ENCODE measurements around the gene SUSD5.
A peak's percentile ranks its signal among the peaks of the same experiment; 100 is the strongest.
"Not testable (repeated sequence)": the region's sequence is repeated elsewhere in the genome, so short reads cannot be mapped to it uniquely, and the experiment has no call there.

SUSD5 gene

GRCh38 chr3:33146791-33147445 lies 71.7 kb downstream of the SUSD5 start:
- DNase-seq, result no peak

DNA sequence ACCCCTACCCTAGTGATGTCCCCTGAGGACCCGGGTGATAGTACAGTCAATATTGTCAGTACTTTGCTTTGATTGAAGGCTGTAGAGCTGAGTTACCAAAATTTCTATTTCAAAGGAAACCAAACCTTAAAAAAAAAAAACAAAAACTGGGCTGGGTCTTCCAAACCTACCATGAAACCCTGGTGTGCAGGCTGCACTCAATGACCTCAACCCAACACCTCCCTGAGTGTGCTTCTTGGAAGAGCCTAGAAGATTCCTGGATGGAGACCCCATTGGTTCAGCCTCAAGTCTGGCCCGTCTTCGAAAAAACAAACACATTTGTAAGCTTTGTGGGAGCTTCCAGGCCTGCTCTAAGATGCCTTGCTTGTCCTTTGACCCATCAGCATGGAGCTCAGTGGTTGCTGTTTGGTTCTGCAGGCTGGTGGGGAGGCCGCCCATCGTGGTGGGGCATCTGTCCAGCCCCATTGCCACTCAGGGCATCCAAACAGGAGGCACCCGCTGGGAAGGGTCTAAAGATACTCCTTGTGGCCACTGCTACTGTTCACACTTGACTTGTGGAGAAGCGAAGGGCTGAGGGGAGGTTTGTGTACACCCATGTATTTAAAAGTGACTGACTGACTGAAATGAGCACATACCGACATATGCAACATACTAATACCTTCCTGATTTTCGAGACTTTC lies 72.6 kb downstream of the SUSD5 start:
- DNase-seq, result no peak

DNA sequence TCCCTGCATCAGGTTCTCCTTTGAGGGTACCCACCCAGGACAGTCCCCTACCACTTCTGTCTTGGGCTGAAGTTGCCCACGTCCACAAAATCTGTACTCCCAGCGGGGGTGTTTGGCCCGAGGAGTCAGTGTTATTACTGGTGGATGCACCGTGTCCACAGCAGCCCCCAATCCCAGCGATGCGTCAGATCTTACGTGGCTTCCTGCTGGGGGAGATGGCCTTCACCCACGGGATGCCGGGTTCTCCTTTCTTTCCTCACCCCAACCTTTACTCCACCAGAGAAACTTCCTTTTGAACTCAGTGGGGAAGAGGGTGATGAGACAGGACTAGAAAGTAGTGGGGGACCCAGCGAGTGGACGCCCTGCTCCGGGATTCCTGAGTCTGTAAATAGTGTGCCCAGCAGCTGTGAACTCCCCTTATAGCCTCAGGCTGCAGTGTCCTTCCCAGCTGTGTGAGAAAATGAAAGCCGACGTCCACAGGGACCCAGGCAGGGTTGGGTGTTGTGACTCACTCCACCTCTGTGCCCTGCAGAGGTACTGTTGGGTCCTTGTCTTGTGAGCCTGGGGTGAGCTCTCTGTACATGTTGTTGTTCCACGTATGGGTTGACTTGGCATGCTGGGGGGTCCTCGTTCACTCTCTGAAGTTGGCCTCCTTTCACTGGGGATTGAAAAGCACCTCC lies 73.2 kb downstream of the SUSD5 start:
- DNase-seq, result peak; percentile 38

DNA sequence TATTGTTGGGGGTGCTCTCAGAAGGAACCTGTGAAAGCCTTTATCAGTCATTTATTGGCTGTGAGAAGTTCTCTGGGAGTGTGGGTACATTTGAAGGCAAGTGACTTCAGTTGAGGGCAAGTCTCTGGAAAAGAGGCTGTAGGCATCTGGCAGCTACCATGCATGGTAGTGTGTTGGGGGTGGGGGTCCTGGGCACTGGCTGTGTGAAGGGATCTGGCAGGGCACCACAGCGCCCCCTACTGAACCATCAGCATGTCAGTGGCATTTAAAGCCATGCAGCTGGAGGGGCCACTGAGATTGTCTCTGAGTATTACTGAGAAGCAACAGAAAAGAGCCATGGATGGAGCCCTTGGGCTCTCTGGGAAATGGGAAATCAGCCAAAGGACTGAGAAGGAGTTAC lies 74.2 kb downstream of the SUSD5 start:
- DNase-seq, result no peak

DNA sequence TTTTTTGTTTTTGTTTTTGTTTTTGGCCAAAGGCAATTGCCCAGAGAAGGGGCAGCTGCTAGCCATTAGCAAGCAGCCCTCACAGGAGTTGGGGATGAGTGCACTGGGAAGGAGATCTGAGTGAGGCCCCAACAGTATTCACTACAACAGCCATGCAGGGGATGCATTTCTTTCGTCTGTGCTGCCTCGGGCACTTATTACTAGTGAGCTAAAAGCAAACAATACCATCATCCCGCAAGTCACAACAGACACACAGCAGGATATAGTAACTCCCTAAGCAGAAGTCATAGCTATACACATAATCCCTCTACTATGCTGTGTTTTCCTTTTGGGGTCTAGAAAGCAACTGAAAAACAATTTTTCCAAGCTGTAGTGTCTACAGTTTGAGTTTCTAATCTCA lies 77.6 kb downstream of the SUSD5 start:
- no peak for DNase-seq

GRCh38 chr3:33139996-33140395 lies 78.6 kb downstream of the SUSD5 start:
- DNase-seq, result no peak

GRCh38 chr3:33139006-33139623 lies 79.5 kb downstream of the SUSD5 start:
- DNase-seq, result not testable (repeated sequence)

DNA sequence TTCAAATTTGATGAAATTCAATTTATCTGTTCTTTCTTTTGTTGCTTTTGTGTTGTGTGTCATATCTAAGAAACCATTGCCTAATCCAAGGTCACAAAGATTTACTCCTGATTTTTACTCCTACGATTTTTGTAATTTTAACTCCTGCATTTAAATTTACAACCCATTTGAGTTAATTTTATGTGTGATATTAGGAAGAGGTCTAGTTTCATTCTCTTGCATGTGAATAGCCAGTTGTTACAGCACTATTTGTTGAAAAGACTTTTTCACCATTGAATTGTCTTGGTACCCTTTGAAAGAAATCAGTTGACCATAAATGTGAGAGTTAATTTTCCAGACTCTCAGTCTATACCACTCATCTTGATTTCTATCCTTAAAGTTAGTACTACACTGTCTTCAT lies 80.9 kb downstream of the SUSD5 start:
- no peak for DNase-seq

DNA sequence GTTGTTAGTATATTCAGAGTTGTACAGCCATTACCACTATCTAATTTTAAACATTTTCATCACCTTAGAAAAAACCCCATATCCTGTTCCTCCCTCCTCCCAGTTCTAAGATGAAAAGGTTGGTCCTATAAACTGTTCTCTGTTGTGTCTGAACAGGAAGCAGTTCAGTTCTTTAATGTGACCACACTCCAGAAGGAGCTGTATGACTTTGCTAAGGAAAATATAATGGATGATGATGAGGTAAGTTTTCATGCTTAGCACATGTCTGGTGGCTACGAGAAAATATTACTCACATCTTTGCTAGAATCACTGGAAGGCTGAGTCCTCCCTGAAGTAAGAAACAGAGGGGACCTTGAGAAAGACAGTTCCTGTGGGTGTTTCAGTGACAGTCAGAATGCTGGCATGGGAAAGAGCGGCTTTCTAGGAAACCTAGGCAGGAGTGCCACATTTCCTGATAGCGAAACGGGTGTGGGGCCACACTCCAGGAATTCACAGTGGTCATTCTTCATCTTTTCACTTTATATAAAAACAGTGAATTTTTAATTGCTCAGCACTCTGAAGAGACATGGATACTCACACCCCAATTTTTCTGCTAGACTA lies 84.5 kb downstream of the SUSD5 start:
- peak; percentile 49 for DNase-seq

DNA sequence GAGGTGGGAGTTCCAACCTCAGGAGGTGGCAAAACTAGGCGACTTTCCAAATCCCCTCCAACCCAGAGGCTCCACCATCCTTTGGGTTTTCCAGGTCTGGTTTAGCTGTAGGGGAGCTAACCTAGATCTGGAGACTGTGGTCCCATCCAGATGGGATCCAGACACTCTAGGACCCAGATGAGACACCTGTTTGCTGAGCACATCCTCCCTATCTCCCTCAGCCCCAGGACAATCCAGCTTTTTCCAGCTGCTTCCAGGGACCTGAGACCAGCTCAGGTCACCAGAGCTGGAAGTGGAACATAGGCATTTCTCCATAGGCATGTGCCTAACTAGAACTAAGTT lies 86.6 kb downstream of the SUSD5 start:
- no peak for DNase-seq

DNA sequence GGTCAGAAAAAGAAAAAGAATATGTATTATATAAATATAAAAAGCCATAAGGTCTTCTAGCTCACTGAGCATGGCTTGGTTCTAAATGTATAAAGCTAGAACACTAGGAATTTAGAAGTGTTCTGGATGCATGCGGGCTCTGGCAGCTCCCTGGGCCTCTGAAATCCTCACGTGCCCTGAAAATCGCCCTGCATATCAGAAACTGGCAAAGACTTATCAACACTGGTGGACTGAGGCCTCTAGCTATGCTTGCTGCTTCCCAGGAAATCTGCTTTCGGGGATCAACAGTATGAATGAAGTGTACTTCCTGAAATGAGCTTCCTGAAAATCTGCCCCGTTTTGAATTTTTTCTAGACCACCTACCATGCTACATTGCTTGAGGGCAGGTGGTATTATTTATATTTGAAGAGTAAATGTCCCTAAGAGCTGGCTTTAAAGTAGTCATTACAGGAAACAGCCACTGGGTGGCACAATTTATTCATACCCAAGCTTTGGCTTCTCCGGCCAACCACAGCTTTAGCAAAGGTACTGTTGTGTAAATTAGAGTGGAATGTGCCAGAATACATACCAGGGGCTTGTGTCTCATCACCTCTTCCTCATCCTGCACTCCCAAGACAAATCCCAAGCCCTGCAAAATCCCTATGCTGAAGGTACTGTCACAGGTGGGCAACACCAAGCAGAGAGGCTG lies 87.1 kb downstream of the SUSD5 start:
- DNase-seq, result peak; percentile 64

DNA sequence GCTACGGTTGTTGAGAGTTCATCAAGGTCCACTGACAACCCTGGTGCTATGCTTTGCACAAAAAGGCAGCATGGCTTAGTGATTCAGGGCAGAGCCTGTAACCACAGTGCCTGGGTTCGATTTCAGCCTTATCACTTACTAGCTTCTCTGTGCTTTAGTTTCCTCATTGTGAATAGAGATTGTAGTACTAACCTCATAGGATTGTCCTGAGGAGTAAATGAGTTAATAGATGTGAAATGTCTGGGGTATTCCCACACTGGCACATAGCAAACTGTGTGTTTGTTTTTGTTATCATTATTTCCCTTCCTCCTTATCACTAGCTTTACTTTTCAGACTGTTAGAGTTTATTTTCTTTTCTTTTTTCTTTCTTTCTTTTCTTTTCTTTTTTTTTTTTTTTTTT lies 88.5 kb downstream of the SUSD5 start:
- DNase-seq, result no peak

- no peak for DNase-seq
Measured at GRCh38 chr3:33128706-33129105, 89.9 kb downstream of the SUSD5 start.

GRCh38 chr3:33125840-33126239 lies 92.8 kb downstream of the SUSD5 start:
- DNase-seq, result no peak

DNA sequence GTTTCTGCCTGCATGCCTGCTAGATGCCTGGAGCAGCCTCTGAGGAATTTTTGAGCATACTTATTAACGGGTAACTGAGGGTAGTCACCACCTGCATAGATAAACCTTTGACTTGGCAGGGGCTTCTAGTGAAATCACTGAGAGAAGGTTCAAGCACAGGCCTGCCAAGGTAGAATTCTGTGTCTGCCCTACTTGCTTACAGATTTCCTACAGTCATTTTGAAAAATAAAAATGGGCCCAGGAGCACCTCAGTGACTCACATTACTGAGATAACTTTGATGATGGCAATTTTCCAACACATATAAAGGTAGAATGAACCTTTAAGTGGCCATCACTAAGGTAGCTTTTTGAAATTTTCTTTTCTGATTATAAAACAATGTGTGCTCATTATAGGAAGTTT lies 94.0 kb downstream of the SUSD5 start:
- DNase-seq, result no peak

DNA sequence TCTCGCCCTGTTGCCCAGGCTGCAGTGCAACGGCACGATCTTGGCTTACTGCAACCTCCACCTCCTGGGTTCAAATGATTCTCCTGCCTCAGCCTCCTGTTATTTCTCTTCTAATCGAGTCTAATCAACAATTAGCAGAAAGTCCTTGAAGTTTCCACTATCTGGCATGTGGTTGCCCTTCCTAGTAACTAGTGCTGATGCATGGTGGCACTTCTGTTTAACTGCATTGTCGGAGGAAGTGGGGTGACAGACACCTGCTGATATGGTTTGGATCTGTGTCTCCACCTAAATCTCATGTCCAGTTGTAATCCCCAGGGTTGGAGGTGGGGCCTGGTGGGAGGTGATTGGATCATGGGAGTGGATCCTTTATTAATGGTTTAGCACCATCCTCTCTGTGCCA lies 95.6 kb downstream of the SUSD5 start:
- DNase-seq, result no peak

GRCh38 chr3:33119891-33120290 lies 98.7 kb downstream of the SUSD5 start:
- DNase-seq, result no peak

DNA sequence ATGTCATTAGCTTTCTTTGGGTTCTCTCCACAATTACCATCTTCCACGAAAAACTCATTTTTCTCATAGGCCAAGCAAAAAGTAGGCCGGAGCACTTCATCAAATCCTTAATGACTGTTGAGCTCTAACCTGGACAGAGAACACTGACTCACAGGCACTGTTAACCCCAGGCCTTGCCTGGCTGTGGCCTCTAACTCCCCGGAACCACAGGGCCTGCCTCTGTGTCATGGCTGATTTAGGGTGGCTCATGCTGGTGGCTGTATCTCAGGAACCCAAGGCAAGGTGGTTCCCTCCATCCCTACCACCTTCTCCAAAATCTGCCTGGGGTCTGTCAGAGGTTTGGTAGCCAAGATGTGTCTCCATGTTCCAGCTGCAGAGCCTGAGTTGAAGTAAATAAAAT lies 101.1 kb downstream of the SUSD5 start:
- no peak for DNase-seq

DNA sequence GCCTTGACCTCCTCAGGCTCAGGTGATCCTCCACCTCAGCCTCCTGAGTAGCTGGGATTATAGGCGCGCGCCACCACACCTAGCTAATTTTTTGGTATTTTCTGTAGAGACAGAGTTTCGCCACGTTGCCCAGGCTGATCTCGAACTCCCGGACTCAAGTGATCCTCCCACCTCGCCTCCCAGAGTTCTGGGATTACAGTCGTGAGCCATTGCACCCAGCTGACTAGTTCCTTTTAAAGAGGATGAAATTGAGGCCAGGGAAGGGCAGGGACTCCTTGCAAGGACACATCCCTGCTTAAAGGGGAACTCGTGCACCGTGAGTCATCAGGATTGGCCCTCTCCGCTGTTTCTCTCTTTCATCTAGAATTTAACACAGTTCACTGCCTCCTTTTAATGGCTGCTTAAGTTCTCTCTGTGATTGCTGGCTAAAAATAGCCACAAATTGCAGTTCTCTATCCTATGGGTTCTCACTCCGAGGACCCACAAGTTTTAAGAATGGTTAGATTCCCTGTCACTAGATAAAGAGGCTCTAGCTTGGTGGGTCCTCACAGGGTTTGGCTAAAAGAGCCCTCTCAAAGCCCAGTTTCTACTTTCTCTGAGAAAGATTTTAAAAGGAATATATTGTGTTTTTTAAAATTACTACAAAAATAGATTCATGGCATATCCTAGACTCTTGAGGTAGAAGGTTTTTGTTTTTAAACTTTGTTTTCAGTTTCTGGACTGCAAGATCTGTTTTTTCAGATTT lies 103.4 kb downstream of the SUSD5 start:
- peak; percentile 97 for DNase-seq

GRCh38 chr3:33114622-33115023 lies 104.0 kb downstream of the SUSD5 start:
- DNase-seq, result no peak

GRCh38 chr3:33113772-33114621 lies 104.6 kb downstream of the SUSD5 start, which contains the start of gene CRTAP:
Gene CRTAP, plus strand, starts transcription at chr3:33114014. Its CDS starts 64 bp downstream, at chr3:33114078.
- DNase-seq, result peak; percentile 88
